HG03439 (cell line): ENCODE measurements around the gene ADGRF1.

Experiments
- ATAC-seq: cut with Tn5 transposase; IDR thresholded peaks from one replicate; pipeline ENCODE4 v1.9.1; 2021; ENCODE audit warnings: mild to moderate bottlenecking, moderate library complexity; ENCODE audit not compliant: unreplicated experiment

ADGRF1 gene

DNA sequence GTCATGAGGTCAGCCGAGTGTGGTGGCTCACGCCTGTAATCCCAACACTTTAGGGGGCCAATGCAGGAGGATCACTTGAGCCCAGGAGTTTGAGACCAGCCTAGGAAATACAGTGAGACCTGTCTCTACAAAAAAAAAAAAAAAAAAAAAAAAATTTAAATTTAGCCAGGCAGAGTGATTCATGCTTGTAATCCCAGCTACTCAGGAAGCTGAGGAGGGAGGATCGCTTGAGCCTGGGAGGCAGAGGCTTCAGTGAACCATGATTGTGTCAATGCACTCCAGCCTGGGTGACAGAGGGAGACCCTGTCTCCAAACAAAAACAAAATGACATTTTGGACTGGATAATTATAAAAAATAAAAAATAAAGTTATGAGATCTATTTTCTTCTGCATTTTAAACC is 56.2 kb downstream of the ADGRF1 start:
- no peak for ATAC-seq

DNA sequence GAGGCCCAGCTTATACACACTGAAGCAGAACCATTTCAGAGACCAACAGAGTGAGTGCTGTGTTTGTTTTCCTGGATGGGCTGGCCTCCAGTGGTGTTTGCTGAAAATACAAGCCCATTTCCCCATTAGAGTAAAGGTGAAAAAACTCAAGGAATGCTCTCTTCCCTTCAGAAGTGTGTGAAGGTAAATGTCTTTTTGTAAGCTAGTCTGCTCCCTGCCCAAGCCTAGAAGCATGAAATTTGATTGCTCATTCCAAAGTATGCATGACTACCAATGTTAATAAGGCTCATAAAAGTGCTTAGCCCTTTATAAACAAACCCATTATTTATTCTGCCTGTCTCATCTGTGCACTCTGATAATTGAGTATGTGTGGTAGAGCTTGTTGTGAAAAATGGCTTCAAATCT is 59.1 kb downstream of the ADGRF1 start:
- ATAC-seq = no peak

DNA sequence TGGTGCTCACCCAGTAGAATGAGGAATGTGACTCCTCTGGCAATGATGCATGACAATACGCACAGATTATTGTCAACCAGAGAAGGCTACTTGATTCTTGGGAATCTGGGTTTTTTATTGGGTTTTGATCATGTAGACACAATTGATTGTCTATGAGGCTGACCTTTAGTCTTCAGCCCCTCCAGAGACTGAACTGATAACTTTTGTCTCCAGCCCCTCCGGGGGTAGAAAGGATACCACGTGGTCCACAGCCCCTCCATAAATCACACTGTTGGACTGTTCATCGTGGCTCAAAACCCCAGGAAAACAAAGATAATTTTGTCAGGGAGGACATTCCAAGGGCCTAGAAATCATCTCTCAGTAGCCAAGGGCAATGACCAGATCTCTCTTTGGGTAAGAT is 62.9 kb downstream of the ADGRF1 start:
- ATAC-seq = no peak

DNA sequence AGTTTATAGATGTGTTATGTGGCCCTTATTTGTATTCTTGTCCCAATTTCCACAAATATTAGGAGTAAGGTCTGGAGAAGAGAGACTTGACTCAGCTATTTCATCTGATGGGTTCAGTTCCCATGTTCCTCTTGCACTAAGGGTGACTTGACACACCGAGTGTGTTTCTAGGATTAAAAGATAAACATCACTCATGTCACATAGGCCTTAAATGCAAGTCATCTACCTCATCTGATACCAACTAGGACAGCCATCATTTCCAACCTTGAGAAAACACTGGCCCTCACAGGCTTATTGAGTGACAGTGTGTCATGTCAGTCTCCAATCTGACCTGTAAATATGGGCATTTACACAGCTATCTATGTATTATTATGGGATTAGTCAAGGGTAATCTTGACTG is 67.3 kb downstream of the ADGRF1 start:
- no peak for ATAC-seq

DNA sequence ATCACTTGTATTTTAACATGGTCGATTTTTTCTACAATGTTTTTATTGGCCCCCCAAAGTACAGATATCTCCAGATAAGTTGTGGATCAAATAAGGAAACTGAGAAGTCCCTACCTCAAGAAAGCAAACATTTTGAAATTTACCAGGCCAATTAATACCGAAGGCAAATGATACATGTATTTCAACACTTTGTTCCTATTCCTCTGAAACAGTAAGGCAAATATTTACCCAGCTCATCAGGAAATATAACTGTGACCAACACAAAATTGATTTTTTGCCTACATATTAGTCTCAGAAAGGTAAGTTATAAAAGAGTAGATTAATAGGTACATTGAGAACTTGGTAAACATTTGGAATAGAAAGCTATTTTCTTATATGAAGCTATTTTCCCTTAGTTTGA is 69.1 kb downstream of the ADGRF1 start:
- no peak for ATAC-seq

DNA sequence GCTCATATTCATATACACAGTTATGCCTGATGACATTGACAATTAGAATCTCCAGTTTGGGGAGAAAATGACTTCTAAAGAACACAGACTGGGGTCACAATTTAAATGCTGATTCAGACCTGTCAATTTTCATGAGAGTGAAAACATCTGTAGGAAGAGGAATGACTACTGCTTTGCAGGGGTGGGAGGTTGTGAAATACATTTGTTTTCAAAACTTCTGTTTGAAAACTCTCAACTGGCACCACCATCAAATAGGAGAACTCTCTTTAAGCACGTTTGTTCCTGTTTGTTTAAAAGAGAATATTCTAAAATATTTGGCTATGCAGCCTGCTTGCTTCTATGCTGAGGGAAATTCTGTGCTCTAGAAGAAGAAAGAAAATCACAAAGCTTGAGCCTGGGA is 69.6 kb downstream of the ADGRF1 start:
- no peak for ATAC-seq

DNA sequence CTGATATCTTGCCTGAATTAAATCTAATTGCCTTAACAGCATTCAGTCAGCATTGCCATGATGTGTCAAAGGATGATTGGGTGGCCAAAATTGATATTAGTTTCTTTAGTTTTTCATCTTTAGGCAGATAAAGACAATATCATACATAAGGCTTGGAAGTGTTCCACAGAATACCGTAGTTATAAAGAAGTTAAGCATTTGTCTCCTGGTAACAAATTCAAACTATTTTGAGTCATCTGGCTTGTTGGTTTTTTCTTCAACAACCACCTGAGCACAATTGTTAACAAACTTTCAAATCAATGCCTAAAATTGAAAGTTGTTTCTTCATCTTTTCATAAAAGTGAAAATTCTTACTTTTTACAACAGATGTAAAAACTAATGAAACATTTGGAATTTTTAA is 72.9 kb downstream of the ADGRF1 start:
- no peak for ATAC-seq

DNA sequence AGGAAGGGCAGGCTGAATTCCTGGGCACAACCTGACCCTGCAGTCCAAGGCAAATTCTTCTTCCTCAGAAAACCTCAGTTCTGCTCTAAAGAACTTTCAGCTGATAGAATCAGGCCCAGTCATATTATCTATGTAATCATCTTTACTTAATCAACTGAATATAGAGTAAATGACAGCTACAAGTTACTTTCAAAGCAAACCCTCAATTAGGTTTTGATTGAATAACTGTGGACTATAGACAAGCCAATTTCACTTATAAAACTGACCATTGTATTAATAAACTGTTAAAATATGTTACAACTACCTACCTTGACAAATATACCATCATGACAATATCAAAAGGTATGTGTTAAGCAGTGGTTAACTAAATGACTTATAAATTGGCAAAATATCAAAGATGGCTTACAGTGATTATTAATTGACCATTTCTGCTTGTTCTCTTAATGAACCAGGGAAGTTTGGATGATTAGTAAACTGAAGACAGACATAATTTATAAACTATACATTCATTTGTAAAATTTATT is 74.2 kb downstream of the ADGRF1 start:
- no peak for ATAC-seq

DNA sequence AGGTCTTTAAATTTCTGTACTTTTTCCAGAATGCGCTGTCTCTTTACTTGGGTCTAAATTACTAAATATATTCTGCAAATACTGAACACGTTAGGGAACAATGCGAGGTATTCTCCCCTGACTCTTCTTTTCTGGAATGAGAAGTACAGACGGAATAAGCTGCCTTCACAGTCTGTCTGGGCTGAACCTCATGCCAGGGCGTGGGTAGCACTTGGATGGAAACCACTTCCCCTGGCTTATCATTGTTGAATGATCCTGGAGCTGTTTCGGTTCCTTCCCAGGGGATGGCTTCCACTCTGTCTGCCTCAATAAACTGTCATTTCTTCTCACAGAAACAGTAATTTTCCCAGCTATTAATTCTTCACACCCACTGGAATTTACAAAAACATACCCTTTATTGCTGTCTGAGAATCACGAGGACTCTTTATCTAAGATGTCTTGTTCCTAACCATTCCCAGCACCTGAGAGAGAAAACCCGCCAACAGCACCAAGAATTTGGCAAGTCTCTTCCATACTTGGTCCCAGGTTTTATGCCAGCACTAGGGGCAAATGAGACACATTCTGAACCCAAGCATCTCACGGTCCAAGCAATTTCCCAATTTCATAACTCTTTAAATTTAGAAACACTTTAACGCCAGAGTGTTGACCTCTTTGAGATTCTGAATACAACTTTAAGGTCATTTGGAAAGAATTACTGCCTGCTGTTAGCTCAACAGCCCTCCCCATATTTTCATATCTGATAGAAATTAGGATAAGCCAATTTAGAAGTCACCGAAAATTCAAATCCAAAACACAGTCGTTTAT is 77.2 kb downstream of the ADGRF1 start:
- ATAC-seq = no peak

DNA sequence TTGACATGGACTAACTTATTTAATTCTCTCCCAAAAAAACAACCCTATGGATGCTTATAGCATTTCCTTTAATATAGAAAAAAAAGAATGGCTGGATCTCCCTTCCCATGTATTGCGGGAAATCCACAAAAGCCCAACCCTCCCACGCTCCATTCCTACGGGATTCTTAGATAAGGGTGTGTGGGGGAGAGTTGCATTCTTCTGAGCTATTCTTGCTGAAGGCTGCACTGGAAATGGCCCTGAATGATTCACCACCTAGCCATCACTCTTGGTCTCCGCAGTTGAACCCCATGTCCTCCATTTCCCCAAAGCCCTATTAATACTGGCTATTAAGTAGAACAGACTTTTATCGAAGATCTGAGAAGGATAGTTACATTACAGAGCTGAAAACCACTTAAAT is 78.5 kb downstream of the ADGRF1 start:
- no peak for ATAC-seq

DNA sequence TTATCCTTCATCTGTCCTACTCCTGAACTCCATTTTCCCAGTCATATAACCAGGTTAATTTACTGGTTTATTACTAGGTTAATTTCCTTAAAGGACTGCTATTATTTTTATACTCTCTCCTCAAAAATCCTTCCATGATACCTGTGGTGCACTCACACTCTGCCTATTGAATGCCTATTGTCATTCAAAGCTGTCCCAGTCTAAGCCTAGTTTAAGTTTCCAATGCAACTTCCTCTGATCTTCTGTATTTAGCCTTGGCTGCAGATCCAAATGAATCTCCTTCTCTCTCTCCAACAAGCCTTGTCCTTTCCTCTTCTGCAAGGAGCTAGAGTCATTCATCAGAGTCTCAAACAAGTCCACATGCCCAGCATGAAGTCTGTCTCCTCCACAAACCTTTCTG is 79.1 kb downstream of the ADGRF1 start:
- ATAC-seq = no peak

DNA sequence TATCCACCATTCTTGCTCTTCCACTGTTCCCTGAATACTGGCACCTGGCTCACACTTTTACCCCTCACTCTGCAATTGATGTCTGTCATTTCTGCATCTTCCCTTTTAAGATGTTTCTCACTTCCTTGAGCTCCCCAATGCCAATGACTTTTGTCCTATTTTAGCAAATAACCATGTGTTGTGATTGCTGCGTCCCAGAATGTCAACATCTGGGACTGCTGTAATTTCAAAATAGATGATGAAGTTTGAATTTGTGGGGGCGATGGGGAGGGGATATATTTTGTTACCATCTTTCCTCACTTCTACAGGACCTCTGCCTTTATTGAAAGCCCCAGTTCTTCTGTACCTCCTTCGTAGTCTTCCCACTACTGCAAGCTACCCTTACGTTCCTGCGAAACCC is 80.4 kb downstream of the ADGRF1 start:
- no peak for ATAC-seq

DNA sequence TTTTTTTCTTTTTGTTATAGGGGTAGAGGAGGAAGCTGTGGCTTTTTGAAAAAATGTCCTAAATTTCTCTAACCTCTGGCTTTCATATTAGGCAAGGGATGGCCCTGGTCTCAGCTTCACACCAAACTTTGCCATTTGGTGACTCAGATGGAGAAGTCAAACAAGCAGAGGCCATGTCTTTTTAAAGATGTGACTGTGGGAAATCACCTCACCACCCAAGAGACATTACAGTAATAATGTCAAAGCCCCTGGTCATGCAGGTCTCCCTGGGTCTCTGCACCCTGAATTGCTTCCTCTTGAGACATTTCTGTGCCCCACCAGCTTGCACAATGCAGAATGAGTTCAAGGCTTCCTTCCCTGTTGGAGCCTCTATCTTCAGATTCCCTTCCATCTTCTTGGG is 80.9 kb downstream of the ADGRF1 start:
- no peak for ATAC-seq

DNA sequence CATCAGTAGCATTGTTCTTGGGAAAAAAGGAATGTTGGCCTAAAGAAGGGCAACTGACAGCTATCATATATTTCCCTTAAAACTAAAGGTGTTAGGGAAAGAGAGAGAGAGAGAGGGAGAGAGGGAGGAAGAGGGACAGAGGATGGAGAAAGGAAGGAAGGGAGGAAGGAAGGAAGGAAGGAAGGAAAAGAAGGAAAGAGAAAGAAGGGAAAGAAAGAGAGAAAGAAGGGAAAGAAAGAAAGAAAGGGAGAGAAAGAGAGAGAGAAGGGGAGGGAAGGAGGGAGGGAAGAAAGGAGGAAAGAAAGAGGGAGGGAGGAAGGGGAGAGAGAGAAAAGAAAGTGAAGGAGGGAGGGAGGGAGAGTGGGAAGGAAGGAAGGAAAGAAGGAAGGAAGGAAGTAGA is 82.7 kb downstream of the ADGRF1 start:
- no peak for ATAC-seq

DNA sequence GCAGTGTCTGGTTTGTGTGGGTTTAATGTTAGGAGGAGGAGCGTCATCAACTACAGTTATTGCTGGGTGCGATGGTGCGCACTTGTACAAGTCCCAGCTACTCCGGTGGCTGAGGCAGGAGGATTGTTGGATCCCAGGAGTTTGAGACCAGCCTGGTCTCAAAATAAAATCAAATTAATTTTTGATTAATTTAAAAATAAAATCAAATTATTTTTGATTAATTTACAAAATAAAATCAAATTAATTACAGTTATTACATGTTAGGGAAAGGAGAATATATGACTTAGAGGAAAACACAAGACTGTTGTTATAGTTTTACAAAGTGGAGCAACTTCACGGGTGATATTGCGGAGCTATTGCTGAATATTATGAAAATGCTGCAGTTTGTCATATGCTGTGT is 85.7 kb downstream of the ADGRF1 start:
- ATAC-seq = no peak

DNA sequence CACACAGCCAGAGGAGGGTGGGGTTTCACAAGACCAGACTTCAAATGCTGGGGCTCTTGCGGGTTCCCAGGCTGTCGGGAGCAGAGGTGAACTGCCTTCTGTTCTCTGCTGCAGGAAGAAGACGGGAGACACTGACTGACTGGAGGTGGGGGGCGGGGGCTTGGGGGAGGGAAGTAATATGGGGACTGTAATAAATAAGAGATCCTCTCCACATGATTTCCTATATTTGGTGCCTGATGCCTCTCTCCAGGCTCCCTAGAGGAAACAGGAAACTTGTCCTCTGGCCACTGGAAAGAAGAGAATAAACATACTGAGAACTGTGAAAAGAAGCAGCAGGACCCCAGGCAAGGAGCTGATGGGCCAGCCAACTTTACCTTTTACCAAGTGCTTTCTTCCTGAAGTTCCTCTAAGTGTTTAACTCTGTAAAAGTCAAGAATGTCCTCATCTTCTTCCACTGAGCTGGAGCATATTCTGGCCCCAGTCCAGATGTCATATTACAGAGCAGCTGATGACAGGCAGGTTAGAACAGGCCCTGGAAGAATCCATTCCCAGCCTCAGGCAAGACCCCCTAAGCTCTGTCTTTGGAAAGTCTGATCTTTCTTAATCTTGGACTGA is 87.2 kb downstream of the ADGRF1 start:
- no peak for ATAC-seq

DNA sequence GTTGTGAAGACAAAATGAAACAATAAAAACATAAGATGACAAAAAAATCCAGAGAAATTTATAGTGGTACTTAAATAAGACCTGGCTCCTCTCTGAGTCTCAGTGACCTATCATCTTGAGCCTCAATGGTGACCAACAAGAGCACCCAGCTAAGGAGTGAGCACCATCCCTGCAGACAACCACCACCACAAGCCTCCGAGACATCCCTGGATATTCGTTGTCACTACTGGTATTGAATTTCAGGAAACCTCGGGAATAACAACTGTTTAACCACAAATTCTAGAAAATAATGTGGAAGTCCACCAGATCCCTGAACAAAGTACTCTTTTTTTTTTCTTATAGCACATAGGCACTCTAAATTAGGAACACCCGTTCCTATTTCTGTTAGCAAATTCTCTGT is 88.2 kb downstream of the ADGRF1 start:
- no peak for ATAC-seq

DNA sequence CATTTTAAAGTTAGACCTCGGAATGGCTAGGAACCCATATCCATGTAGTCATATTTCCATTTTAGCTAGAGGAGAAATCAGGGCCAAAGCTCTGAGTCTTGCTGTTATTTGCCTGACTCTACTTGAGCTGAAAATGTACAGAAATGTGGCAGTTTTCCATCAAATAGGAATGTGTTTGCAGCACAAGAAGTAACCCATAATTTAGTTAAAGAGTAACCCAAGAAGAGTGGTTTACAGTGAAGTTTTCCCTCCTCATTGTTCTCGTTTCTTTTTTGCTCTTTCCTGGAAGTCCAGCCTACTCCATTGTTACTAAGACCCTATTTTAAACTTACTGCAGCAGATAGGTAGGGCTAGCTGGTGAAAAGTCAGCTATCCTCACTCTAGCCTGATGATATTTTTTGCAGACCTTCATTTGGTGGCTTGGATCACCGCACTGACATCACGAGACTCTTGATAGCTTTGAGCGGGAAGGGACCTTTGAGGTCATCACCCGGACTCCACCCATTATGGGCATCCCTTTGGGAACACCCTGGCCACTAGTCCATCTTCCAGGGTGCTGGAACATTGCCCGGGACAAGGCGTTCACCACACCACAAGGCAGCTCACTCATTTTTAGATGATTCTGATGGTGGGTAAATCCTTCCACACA is 92.4 kb downstream of the ADGRF1 start:
- no peak for ATAC-seq

DNA sequence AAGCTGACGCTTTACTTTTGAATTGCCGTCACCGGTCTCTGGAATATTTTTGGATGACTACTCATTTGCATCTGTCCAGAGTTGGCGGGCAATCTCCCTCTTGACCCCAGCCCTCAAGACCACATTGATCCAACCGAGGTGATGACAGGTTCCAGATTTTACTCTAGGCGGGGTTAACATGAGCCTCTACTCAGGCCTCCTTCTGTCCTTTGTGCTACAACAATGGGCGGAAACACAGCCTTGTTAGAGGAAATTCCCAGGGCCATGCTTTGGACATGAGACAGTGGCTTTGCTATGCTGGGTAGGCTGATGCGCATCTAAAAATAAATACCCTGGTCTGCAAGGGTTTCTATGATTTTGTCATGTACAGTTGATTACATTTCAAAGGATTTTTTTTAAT is 93.4 kb downstream of the ADGRF1 start:
- no peak for ATAC-seq
